NCI-H1092 treated with DMSO at 0.1 percent for 48 hours (cell line): Measurements from ENCODE around the gene CCDC174.
"Not testable (repeated sequence)": the region's sequence is repeated elsewhere in the genome, so short reads cannot be mapped to it uniquely, and the experiment has no call there.

ENCODE experiments used
- DNase-seq: peaks from one replicate; lab custom pipeline; 2025; lab: John Stamatoyannopoulos, UW

Gene CCDC174

DNA sequence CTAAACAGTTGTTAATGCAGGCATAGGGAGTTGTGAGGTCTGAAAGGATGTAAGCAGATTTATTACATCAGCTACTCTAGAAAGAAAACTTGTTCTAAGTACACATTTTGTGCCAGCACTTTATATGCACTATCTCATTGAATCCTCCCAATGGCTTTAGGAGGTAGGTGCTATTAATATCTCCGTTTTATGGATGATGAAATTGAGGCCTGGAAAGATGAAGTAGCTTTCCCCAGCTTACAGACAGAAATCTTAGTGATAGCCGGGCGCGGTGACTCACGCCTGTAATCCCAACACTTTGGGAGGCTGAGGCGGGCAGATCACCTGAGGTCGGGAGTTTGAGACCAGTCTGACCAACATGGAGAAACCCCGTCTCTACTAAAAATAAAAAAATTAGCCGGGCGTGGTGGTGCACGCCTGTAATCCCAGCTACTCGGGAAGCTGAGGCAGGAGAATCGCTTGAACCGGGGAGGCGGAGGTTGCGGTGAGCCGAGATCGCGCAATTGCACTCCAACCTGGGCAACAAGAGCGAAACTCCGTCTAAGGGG lies 872 bp downstream of the CCDC174 start:
- DNase-seq: not testable (repeated sequence)

- DNase-seq: no peak
Measured at GRCh38 chr3:14657579-14657978, 6.0 kb downstream of the CCDC174 start.

GRCh38 chr3:14658978-14659377 lies 7.4 kb downstream of the CCDC174 start:
- DNase-seq: no peak

DNA sequence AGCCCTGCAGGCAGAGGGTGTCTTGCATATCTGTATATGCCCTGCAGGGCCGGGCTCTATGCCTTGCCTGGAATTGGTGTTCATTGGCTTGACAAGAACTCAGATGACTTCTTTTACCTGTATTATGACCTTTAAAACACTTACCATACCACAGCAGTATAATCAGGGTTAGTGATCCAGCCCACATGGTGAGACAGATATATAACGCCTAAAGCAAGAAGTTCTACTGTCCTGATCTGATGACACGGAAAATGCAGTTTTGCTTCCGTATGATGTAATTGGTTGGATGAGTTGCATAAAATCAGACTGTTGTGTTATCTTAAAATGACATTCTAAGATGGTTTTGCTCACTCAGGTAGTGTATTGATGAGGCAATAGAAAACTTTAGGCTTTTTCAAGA lies 9.4 kb downstream of the CCDC174 start:
- DNase-seq: no peak

DNA sequence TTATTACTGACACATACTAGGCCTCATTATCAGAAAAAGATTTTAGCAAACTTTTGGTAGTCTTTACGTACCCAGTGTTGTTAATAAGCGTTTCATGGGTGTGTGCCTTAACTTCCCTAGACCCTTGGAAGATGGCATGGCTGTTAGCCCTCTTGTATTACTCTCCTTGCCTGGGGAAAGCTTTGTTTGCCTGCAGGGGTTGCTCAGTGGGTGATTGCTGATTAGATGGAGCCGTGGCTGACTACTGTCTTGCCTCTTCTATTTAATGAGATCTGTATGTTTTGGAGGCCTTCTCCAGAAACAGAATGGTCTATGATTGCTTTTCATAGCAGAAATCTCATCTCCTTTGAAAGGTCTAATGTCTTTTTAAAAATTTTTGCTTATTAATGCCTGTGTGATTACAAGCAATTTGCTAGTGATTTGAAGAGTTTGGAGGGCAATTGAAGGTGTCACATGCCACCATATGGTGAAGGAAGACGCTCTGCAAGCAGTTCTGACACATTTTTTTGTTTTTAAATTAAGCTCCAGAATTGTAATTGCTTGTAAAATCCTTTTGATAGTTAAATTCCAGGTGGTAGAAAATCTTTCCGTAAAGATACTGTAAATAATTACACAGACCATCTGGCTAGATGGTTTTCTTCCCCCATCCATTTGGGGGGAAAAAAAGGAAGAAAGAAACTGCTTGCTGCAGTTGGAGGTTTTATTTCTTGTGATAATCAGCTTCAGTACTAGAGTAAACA lies 12.0 kb downstream of the CCDC174 start:
- DNase-seq: no peak

DNA sequence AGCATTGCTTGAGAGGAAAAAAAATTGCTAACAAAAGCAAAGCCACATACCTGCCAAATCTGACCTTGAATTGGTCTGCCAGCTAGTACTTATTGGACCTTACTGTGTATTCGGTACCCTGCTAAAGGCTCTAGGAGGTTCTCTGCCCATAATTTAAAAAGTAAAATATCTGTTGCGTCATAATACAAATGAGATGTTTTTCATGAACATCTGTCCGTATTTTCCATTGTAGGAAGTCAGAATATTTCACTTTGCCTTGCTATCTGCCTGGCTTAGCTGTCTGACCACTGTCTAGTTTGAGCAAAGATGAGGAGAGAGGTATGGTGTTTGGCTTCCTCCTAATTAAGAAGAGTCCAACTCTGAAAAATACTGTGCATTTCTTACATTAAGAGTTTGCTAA lies 12.6 kb downstream of the CCDC174 start:
- no peak for DNase-seq

GRCh38 chr3:14672588-14672987 lies 21.0 kb downstream of the CCDC174 start:
- DNase-seq: no peak

DNA sequence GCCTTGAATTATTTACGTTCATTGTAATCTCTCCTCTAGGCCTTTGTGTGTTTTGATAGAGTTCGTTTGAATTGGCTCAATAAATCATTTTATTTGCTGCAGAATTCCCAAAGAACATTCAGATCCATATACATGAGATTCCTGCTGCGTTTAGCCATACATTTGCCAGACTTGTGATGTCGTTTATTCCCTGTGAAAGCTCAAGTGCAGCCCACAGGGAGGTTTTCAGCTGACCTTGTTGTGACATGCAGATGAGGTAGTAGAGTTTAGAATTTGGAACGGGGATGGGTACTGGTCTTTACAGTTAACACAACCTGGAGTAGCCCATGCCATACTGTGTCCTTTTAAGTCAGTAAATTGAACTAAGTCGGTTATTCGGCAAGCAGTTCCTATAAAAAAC lies 23.3 kb downstream of the CCDC174 start, which contains the start of gene C3orf20:
Gene C3orf20, plus strand, starts transcription at position 301 of the 400 bp plus-strand sequence. CDS start 7,573 bp downstream, outside the sequence.
- no peak for DNase-seq

DNA sequence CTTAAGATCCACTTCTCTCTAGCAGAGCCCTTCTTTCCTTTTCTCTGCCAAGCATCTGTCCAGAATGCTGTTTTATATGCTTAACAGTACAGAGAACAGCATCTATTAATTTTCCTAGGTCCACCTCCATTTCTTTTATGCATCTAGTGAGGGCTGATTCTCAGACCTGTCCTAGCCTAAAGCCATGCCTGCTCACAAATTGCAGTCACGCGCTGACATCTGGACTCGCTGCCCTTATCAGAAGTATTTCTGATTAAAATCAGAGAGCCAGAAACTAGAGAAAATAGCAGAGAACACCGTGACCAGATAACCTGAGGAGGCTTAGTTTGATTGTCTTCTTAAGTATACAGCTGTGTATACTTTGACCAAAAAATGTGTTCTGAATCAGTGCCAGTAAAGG lies 25.3 kb downstream of the CCDC174 start:
- DNase-seq: no peak

GRCh38 chr3:14678015-14678503 lies 26.5 kb downstream of the CCDC174 start:
- no peak for DNase-seq

DNA sequence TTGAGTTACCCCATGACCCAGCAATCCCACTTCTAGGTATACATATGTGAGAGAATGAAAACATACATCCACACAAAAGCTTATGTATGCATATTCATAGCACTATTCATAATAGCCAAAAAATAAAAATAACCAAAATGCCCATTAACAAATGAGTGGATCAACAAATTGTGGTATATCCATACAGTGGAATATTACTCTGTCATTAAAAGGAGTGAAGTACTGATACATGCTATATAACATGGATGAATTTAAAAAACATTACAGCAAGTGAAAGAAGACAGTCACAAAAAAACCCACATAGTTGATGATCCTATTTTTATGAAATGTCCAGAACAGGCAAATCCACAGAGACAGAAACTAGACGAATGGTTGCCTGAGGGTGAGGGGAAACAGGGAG lies 28.6 kb downstream of the CCDC174 start:
- DNase-seq: no peak

DNA sequence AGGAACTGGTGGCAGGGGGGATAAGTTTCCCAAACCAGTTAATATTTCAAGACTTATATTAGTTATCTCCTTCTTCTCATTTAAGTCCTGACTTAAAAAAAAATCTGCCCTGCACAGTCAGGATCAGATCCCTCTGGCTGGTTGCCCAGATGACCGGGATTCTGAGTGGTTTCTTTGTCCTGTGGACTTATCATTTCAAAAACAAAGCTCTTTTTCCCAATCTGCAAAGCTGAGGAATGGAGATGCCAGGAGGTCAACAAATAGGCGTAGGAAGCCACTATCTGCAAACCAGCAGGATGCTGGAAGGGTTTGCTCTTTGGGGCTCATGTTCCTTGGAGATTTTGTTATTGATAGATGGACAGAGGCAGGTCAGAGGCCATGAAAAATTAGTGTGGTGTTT lies 29.2 kb downstream of the CCDC174 start:
- no peak for DNase-seq

GRCh38 chr3:14684447-14684846 lies 32.9 kb downstream of the CCDC174 start:
- no peak for DNase-seq

DNA sequence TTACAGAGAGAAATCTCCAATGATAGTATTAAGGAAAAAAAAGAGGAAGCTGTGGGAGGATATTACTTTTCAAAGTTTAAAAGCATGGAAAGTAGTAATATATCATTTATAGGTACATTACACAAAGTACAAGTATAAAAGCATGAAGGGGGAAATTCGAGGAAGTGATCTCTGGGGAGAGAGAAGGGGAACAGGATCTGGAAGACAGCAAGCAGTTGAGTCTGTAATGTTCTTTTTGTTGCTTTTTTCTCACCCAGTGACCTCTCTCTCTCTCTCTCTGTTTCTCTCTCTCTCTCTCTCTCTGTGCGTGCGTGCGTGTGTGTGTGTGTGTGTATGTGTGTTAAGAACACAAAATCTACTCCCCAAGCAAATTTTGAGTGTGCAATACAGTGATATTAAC lies 33.6 kb downstream of the CCDC174 start:
- no peak for DNase-seq

DNA sequence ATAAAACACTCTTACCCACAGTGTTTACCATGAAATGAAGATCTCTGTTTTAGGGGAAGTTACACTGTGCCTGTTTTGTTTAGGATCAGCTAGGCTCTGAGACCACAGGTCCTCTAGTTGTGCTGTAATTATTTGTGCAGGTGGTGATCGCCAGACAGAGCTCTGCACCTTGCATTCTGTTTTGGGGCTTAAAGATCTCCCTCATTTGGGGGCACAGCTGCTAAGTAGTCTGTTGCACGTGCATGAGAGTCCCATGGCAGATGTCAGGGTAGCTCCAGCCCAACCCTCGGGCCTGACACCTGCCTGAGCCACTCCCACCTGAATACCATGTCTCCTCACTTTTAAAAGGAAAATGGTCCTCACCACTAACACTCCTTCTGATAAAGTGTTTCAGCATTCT lies 35.8 kb downstream of the CCDC174 start:
- no peak for DNase-seq

DNA sequence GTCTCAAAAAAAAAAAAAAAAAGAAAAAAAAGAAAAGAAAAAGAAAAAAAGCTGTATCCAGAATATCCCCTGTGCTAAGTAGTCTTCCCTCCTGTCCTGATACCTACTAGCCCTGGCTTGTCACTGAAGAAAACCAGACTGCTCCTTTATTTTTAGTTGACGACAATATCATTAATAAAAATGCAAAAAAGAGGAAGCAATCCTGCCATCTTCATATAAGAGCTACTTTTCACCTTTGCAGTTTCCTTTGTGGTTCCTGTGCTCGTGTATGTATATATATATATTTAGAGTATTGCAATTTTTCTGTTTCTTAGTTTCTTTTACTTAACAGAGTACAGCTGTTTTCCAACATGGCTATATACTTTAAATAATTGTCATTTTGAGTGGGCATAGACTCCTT lies 37.0 kb downstream of the CCDC174 start:
- no peak for DNase-seq

DNA sequence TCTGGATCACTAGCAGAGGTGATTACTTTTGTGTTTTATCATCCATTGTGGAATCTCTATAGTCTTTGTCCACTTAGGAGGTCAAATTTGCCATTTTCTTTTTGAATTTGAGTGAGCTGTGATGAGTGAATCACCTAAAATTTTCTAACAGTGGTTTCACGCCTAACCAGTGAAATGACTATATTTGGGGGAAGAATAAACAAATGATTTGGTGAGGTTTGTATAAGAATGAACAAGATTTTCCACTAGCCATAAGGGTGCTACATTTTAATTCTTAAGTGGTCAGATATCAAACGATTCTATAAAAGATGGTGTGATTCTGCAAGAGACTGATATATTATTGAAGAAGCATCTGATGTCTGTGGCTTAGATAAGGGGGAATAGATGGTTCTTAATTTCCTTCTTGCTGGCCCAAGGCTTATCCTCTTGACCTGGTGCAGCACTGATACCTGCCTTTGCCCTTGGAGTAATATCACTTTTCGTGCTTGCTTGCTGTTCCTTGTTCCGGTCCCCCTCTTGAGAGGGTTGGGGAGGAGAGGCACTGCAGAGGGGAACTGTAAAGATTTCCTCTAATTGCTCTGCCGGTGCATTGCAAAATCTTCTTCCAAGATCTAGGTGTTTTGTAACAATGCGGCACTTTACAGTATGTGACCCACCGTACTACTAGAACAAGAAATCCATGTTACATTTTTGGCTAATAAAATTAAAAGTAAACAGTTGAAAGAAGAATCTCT lies 37.9 kb downstream of the CCDC174 start:
- DNase-seq: no peak

DNA sequence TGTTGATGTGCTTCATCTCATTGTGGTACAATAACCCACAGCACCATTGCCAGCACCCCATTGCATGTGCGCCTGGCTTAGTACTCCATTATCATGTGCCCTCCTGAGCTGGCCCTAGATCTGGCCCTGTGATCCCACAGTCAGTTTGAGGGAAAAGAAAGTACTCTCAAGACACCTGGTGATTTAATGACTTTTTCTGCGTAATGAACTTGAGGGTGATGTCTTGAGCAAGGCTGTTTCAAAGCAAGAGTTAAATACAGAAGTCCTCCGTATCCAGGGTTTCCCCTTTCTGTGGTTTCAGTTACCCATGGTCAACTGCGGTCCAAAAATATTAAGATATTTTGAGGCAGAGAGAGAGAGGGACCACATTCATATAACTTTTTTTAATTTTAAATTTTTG lies 39.7 kb downstream of the CCDC174 start:
- no peak for DNase-seq

DNA sequence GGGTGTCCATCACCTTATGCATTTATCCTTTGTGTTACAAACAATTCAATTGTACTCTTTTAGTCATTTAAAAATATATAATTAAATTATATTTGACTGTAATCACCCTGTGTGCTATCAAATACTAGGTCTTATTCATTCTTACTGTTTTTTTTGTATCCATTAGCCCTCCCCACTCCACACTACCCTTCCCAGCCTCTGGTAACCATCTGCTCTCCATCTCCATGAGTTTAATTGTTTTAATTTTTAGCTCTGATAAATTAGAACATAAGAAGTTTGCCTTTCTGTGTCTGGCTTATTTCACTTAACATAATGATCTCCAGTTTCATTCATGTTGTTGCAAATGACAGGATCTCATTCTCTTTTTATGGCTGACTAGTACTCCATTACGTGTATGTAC lies 40.2 kb downstream of the CCDC174 start:
- DNase-seq: no peak

DNA sequence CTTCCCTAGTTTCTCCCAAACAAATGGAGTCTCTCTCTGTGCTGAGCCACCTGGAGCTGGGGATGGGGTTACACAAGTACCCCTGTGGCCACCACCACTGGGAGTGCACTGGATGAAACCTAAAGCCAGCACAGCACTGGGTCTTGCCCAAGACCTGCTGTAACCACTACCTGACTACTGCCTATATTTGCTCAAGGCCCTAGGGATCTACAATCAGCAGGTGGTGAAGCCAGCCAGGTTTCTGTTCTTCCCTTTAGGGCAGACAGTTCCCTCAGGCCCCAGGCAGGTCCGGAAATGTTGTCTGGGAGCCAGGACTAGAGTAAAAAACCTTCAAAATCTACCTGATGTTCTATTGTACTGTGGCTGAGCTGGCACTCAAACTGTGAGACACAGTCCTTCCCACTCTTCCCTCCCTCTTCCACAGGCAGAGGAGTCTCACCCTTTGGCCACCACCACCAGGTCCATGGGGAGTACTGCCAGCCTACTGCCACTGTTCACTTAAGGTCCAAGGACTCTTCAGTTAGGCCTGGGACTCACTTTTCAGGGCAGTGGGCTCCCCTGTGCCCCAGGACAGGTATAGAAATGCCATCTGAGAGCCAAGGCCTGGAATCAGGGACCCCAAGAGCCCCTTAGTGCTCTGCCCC lies 47.2 kb downstream of the CCDC174 start:
- no peak for DNase-seq

GRCh38 chr3:14699643-14700042 lies 48.1 kb downstream of the CCDC174 start:
- DNase-seq: no peak

DNA sequence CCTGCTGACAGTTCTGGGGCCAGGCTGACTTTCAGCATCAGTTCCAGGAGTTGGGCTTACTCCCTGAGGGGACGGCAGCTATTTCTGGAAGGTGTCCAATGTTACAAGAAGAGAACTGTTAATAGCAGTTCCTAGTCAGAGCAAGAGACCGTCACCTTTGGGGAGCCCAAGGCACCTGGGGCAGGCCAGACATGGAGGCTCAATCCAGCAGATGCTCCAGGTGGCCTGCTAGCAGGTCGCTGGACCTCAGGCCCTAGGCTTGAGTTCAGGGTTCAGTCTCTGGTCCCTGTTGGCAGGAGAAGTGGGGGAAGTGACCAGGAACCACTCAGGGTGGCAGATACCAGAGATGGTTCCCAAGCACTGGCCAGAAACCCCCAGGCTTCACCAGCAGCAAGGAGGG lies 49.3 kb downstream of the CCDC174 start:
- DNase-seq: no peak

DNA sequence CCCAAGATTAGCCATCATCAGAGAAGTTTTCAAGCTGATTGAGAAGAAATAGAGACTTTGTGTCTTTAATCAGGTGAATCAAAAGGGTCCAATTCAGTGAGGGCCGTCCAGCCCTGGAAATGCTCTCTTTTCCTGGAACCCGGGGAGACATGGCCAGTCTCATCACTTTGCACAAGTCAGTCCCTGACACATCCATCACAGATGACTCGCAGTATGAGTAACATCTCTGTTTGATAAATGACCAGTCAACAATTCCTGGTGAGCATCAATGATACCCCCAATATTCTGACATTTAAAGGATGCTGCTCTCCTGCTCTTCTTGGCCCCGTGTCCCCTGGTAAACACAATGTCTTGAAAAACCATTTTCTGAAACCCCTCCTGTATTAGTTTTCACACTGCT lies 50.1 kb downstream of the CCDC174 start:
- DNase-seq: no peak
